Measurements from ENCODE around the gene DCLK3.

DNA sequence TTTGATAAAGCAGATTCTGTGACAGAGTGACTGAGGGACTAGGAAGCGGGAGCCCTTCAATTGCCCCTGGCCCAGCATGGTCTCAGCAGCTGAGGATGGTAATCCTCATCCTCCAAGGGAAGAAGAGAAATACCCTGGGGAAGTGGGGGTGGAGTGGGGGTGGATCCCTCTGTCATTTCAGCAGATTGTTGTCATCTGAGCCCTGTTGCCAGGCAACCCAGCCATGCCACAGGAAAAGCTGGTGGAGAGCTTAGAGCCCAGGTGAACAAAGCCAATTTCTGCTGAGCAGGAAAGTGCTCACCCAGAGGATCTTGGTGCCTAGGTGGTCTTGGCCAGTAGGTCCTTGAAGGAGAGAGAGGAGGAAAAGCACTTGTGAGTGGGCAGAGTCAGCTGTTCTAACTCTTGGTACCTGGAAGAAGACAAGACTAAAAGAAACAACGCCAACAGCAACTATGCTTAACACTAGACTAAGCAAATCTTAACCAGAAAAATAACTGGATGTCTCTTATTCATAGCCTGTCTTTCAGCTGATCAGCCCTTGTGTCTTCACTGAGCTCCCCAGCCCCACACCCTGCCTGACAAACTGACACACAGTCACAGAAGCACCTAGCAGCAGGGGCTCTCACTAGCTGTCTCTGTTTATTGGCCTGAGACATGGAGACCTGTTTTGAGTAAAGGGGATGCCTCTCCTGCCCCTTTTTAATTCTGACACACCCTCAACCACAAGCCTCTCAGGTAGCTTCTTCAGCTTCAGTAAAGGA, 40.1 kb upstream of the DCLK3 start:
- TF ChIP-seq, protein P1, sequence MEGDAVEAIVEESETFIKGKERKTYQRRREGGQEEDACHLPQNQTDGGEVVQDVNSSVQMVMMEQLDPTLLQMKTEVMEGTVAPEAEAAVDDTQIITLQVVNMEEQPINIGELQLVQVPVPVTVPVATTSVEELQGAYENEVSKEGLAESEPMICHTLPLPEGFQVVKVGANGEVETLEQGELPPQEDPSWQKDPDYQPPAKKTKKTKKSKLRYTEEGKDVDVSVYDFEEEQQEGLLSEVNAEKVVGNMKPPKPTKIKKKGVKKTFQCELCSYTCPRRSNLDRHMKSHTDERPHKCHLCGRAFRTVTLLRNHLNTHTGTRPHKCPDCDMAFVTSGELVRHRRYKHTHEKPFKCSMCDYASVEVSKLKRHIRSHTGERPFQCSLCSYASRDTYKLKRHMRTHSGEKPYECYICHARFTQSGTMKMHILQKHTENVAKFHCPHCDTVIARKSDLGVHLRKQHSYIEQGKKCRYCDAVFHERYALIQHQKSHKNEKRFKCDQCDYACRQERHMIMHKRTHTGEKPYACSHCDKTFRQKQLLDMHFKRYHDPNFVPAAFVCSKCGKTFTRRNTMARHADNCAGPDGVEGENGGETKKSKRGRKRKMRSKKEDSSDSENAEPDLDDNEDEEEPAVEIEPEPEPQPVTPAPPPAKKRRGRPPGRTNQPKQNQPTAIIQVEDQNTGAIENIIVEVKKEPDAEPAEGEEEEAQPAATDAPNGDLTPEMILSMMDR (IDR thresholded peaks at IDR 0.05), result no peak
- TF ChIP-seq EP300 (IDR thresholded peaks at IDR 0.05) (no peak), POLR2AphosphoS5 (IDR thresholded peaks at IDR 0.05) (no peak)
